Activated naive CD8-positive, alpha-beta T cell treated with anti-CD3 and anti-CD28 coated beads, Interleukin-2, amount 50 U/mL, for 16 hours (primary cell): ENCODE results near the gene UBE2E2.

Experiments used
- DNase-seq: peaks from one replicate; pipeline ENCODE4 v3.0.0-alpha.2; 2020; ENCODE audit warnings: low read depth, low spot score

UBE2E2 gene

DNA sequence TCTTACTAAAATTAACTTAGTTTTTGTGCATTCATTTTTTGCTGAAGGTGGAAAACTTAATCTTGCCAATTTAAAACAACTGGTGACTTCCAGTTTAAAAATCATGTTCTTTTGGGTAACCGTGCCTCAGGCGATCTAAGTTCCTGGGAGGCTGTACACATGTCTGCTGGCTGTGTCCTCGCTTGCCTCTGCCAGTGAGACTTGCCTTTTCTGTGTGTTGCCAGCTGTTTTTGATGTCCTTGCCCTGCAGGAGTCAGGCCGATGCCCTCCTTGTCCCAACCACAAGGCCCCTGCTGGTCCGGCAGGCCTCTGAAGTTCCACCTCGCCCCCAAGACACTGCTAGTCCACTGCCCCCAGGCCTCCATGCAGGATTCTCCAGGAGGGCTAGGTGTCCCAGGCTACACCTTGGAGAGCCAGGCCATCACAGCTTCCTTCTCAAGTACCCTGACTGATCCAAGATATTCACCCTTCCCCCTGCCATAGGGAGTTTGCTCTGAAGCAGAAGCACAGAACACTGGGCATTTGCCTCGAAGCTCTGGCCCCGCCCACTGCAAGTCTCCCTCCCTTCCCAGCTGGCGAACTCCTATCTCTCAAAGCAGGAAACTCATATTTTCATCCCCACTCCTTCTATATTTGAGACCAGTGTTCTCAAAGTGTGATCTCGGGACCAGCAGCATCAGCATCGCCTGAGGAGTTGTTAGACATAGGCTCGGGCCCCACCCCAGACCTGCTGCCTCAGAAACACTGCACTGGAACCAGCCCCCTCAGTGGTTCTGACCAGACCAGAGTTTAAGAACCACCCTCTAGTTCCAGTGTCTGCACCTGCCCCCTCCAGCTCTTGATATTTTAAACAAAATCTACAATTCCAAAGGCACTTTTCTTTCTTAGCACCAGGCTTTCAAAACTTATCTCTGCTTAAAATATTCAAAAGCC is 416.8 kb downstream of the UBE2E2 start:
- DNase-seq, result no peak

DNA sequence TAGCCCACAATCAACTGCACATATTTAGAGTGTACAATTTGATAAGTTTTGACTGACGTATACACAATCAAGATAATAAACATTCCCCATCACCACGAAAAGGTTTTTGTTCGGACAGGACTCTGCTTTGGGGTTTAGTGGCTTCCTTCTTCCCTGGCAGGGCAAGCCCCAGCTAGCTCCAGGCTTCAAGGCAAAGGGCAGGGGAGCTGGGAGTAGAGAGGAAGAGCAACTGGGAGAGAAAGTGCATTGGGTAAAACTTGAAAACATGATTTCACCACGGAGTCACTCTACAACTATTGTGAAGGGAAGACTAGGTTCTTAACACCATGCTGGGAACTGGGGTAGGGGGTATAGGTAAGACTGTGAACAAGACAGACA is 417.5 kb downstream of the UBE2E2 start:
- DNase-seq, result no peak

DNA sequence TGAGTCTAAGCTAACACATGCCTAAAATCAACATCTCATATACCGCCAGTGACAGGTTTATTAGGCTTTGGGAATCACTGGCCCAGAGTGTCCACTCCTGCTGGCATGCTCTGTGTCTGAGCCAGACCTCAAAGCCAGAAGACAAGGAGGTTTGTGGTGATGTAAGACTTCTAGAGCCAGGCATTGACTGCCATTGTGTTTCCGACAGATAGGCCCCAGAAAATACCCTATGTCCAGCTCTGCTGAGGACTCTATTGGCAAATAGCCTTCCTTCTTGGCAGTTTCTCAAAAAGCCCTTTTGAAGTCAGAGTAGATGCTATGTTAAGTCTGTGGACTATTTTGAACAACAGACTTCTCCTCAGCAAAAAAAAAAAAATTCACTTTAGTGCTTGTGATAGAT is 420.7 kb downstream of the UBE2E2 start:
- DNase-seq, result no peak

DNA sequence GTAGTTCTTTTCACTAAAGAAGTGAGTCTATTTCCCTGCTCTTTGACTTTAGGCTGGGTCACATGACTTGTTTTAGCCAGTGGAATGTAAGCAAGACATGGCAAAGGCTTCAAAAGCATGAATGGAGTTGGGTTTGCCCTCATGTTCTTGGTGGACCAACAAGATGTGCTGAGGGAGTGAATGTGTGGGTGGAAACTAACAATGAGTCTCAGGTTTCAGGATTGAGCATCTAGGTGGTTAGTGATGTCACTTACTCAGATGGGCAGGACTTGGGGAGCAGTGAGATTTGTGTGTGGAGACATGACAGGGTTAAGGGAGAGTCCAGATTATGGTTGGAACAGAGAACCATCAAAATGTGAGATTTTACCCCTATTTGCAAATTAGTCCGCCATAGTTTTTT is 421.2 kb downstream of the UBE2E2 start:
- DNase-seq, result no peak

DNA sequence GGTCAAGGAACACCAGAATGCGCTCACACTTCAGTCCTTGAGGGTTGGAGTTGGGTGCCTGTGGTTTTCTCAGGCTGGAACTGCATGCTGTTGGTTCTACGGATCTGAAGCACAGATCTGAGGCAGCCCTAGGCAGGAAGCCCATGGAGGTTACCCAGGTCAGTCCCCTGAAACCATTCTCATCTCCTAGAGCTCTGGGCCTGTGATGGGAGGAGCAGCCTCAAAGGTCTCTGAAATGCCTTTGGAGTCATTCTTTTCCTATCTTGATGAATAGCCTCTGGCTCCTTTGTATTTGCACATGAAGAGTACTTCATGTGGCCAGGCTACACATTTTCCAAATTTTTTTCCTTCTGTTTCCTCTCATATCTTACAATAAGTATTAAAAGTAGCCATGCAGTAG is 423.3 kb downstream of the UBE2E2 start:
- DNase-seq, result no peak

DNA sequence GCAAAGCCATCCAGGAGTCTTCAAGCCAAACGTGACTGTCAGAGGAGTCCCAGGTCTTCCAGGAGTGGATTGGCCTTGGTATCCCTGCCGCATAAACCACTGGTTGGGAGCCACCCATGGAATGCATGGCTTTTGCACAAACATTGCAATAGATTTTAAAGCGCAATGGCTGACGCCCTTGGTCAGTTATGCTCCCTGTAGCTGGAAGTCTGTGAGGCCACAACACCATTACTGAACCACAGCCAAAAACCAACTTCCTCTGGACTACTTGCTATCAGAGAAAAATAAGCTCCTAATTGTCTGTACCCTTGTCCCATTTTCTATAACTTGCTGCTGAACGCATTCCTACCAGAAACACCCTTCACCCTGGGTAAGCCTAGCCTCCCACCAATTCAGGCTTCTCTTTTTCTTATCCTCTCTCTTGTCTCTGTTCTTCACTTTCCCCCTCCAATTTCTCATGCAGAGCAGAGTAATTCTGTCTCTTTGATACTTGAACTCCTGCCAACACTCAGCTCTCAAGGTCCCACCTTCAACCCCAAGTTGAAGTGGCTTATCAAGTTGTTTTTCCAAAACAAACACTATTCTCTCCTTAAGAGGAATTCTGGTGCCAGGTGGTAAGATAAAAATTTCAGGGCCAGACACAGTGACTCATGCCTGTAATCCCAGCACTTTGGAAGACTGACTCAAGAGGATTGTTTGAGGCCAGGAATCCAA is 426.2 kb downstream of the UBE2E2 start:
- no peak for DNase-seq

DNA sequence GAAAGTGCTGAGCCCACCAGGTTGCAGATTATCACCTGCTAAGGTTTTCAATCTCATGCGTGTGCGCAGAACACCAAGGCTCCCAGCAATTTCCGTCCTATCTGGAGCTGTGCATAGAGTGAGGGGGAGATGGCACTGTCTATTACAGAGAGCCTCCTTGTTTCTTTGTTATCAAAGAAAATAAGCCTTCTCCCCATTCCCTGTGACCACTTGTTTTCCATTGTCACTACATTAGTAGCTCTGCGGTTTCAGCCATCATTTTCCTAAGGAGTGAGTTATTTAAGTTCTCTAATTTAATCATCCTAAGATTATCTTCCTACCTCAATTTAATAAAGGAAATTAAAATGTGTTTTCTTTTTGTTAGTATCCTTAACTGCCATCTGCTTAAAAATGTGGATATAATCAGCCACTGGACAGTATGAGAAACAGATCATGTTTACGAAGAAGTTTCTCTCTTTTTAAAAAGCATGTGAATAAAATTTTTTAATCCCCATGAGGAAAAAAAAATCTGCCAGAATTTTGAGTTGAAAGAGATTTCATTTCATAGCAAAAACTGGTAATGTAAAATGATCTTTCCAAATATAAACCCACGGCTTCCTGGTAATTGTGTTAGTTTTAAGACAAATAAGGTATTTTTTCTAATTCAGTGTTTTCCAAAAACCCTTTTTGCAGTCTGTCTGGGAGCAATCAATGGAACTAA is 430.3 kb downstream of the UBE2E2 start:
- no peak for DNase-seq

DNA sequence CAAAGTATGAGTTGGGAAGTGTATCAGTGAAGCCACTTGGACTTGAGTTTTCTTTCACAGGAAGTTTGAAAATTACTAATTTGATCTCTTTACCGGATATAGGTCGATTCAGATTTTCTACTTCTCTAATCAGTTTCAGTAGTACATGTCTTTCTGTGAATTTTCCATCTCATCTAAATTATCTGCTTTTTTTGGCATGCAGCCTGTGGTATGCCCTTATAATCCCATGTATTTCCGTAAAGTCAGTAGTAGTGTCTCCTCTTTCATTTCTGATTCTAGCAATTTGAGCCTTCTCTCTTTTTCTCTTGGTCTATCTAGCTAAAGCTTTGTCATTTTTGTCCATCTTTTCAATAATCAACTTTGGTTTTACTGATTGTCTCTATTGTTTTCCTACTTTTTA is 434.2 kb downstream of the UBE2E2 start:
- DNase-seq, result no peak

DNA sequence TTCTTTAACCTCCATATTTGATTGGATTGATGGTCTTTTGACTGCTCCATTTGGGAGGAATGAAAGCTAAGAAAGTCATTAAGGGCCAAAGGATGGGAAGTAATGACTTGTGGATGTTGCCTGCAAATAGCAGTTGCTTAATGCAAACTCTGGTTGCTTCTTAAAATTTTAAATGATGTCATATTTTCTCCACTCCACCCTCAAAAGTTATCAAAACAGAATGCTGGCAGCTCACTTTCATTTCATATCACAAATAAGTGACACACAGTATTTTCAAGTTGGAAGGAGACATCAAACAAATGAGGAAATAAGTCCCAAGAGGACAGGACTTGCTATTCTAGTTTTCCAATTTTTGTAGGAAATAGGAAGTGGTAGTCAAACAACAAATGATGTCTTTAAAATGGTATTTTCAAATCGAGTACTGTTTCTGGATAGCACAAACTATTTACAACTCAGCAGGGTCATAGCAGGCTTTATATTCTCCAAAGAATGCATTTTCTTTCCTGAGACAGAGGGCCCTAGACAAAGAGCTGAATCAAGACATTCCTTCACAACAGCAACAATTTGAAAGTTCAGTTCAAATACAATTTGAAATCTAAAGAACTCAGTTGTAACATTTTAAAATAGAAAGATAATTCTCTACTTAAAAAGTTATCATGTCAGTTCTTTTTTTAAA is 437.5 kb downstream of the UBE2E2 start:
- no peak for DNase-seq
